Endothelial cell (in vitro differentiated cells): Measurements from ENCODE around the gene GPD1L. TPM values are rescaled to one million over a fixed set of nuclear protein-coding genes. Genes with fewer than 3 reads are reported as not detected.

Experiments used
- DNase-seq: peaks from one replicate; pipeline ENCODE4 v3.0.0; 2021; ENCODE audit warnings: low spot score
- H3K27ac Mint-ChIP-seq: one replicate; pipeline ENCODE4 v1.8.0; 2021; ENCODE audit warnings: mixed read lengths, inconsistent platforms; ENCODE audit not compliant: unreplicated experiment
- H3K27me3 Mint-ChIP-seq: one replicate; pipeline ENCODE4 v1.8.0; 2021; ENCODE audit warnings: mild to moderate bottlenecking, moderate library complexity, mixed read lengths, inconsistent platforms; ENCODE audit not compliant: unreplicated experiment
- H3K36me3 Mint-ChIP-seq: one replicate; pipeline ENCODE4 v1.8.0; 2021; ENCODE audit warnings: mild to moderate bottlenecking, low read depth, mixed read lengths, inconsistent platforms; ENCODE audit not compliant: unreplicated experiment
- H3K4me1 Mint-ChIP-seq: one replicate; pipeline ENCODE4 v1.8.0; 2021; ENCODE audit warnings: mild to moderate bottlenecking, mixed read lengths, inconsistent platforms; ENCODE audit not compliant: unreplicated experiment
- H3K4me3 Mint-ChIP-seq: one replicate; pipeline ENCODE4 v1.8.0; 2021; ENCODE audit warnings: mild to moderate bottlenecking, mixed read lengths, inconsistent platforms; ENCODE audit not compliant: unreplicated experiment
- H3K9me3 Mint-ChIP-seq: one replicate; pipeline ENCODE4 v1.8.0; 2021; ENCODE audit warnings: mixed read lengths, inconsistent platforms; ENCODE audit not compliant: unreplicated experiment
- total RNA-seq: library from RNA; stranded (reverse); fragmentation: NEBNext Ultra II Directional; extraction: Animal tissue kit (Norgen Biotek cat#: 25700); gene quantifications from one replicate; pipeline ENCODE4 v1.2.1, GENCODE V29; 2021; ENCODE audit not compliant: unreplicated experiment
- TF ChIP-seq, protein P1 (sequence below): fragments of 200-600 bp; sonication (generic); IDR thresholded peaks from one replicate; pipeline ENCODE4 v1.5.0; 2021; ENCODE audit warnings: antibody characterized with exemption; ENCODE audit not compliant: unreplicated experiment

The GPD1L gene
- total RNA-seq, 1 donor from 2014 or later, result 2.5 TPM

DNA sequence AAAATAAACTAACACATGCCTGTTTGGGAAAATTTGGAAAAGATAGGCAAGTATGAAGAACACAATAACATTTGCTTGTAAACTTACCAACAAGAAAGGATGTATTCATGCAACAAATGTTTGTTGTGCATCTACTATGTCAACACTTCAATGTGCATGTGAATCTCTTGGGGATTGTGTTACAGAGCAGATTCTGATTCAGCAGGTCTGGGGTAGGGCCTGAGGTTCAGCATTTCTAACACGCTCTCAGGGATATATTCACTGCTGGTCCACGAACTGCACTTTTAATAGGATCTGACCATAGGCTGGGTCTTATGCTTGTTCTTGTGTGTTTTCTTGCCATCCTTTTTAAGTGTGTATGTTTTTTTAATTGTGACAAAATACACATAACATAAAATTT is 11.8 kb downstream of the GPD1L start:
- Mint-ChIP-seq H3K4me3 (no peak overlapping the region), H3K27me3 (no peaks in the 10 kb centered on the region), H3K27ac (no peak overlapping the region), H3K9me3 (no peaks in the 10 kb centered on the region), H3K4me1 (no peaks in the 10 kb centered on the region), H3K36me3 (peaks cover 4% of the 10 kb centered on the region)
- DNase-seq, result no peak
- TF ChIP-seq, protein P1, sequence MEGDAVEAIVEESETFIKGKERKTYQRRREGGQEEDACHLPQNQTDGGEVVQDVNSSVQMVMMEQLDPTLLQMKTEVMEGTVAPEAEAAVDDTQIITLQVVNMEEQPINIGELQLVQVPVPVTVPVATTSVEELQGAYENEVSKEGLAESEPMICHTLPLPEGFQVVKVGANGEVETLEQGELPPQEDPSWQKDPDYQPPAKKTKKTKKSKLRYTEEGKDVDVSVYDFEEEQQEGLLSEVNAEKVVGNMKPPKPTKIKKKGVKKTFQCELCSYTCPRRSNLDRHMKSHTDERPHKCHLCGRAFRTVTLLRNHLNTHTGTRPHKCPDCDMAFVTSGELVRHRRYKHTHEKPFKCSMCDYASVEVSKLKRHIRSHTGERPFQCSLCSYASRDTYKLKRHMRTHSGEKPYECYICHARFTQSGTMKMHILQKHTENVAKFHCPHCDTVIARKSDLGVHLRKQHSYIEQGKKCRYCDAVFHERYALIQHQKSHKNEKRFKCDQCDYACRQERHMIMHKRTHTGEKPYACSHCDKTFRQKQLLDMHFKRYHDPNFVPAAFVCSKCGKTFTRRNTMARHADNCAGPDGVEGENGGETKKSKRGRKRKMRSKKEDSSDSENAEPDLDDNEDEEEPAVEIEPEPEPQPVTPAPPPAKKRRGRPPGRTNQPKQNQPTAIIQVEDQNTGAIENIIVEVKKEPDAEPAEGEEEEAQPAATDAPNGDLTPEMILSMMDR, result no peak

GRCh38 chr3:32120471-32120870 is 14.1 kb downstream of the GPD1L start:
- no peaks in the 10 kb centered on the region for H3K36me3 Mint-ChIP-seq
- DNase-seq, result no peak
- H3K27ac Mint-ChIP-seq, result no peak overlapping the region
- no peaks in the 10 kb centered on the region for H3K9me3 Mint-ChIP-seq
- no peak overlapping the region for H3K4me3 Mint-ChIP-seq
- H3K4me1 Mint-ChIP-seq, result no peaks in the 10 kb centered on the region
- H3K27me3 Mint-ChIP-seq, result no peaks in the 10 kb centered on the region
- TF ChIP-seq, protein P1, result no peak

GRCh38 chr3:32121137-32121536 is 14.7 kb downstream of the GPD1L start:
- Mint-ChIP-seq H3K4me1 (no peaks in the 10 kb centered on the region), H3K9me3 (no peaks in the 10 kb centered on the region), H3K36me3 (no peaks in the 10 kb centered on the region), H3K27me3 (no peaks in the 10 kb centered on the region), H3K4me3 (no peak overlapping the region), H3K27ac (no peak overlapping the region)
- DNase-seq, result no peak
- TF ChIP-seq, protein P1, result no peak

DNA sequence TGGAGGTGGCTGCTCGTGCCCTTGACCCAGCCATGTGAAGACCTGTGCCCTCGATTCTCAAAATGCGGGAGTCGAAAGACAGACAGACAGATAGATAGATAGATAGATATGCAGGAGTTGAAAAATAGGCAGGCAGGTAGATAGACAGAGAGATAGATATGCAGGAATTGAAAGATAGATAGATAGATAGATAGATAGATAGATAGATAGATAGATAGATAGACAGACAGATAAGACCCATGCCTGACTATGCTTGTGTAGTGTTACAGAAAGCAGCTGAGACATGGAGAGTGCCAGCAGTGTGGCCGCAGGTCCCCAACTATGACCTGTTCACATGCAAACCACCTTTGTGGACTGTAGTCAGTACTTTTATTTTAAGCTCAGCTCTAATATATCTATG is 17.2 kb downstream of the GPD1L start:
- no peak overlapping the region for H3K27ac Mint-ChIP-seq
- no peaks in the 10 kb centered on the region for H3K27me3 Mint-ChIP-seq
- no peaks in the 10 kb centered on the region for H3K4me1 Mint-ChIP-seq
- TF ChIP-seq, protein P1, result no peak
- H3K36me3 Mint-ChIP-seq, result no peaks in the 10 kb centered on the region
- no peak overlapping the region for H3K4me3 Mint-ChIP-seq
- no peak for DNase-seq
- H3K9me3 Mint-ChIP-seq, result no peaks in the 10 kb centered on the region

DNA sequence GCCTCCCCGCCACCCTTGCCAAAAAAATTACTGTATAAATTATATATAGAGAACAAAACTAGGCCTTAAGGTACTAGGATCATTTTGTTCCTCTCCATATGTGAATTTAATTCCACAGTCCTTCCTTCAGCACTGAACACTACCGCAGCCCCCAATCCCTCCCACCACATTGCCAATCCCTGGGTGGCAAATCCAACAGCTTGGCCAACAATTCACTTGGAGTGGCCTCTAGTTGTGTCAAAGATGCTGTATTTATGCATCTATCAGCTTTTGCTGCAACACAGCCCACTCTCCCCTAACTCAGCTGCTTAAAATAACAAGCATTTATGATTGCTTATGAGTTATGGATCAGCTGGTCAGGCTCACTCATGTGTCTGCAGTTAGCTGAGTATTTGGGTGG is 18.6 kb downstream of the GPD1L start:
- DNase-seq, result no peak
- Mint-ChIP-seq H3K4me1 (no peaks in the 10 kb centered on the region), H3K9me3 (no peaks in the 10 kb centered on the region), H3K4me3 (no peak overlapping the region), H3K27me3 (peaks cover 2% of the 10 kb centered on the region), H3K27ac (no peak overlapping the region), H3K36me3 (no peaks in the 10 kb centered on the region)
- TF ChIP-seq, protein P1, result no peak
